Activated naive CD4-positive, alpha-beta T cell treated with anti-CD3 and anti-CD28 coated beads, Interleukin-2, amount 50 U/mL, for 72 hours (primary cell): ENCODE data around the gene CRYGA. TPM values are rescaled to one million over a fixed set of nuclear protein-coding genes. Genes with fewer than 3 reads are reported as not detected.
A peak's percentile ranks its signal among the peaks of the same experiment; 100 is the strongest.

ENCODE experiments used
- ATAC-seq, 2 donors: fragments of 150-1000 bp; cut with Tn5 transposase; 2 replicates each; pipeline ENCODE4 v1.10.0; 2021; ENCODE audit warnings: mild to moderate bottlenecking in 2 of 2, moderate library complexity in 2 of 2
- DNase-seq, 2 donors: peaks; one replicate each; pipeline ENCODE4 v3.0.0; 2021 to 2022; ENCODE audit warnings: low spot score in 2 of 2
- H3K27ac Mint-ChIP-seq, 2 donors: one replicate each; pipeline ENCODE4 v1.8.0; 2022; ENCODE audit warnings: mild to moderate bottlenecking in 2 of 2, mixed read lengths in 2 of 2
- H3K36me3 Mint-ChIP-seq, 2 donors: one replicate each; pipeline ENCODE4 v1.8.0; 2022; ENCODE audit warnings: mixed read lengths in 2 of 2
- H3K9me3 Mint-ChIP-seq, 2 donors: one replicate each; pipeline ENCODE4 v1.8.0; 2022; ENCODE audit warnings: mixed read lengths in 2 of 2
- total RNA-seq, 2 donors: library from RNA; stranded (reverse); gene quantifications; one replicate each; pipeline ENCODE4 v1.2.3, GENCODE V29; 2022

Gene CRYGA
- total RNA-seq: not detected

GRCh38 chr2:208163489-208163888 lies at the start of gene CRYGA:
Gene CRYGA (minus strand): TSS chr2:208163589. CDS start chr2:208163556, 33 bp downstream.
- Mint-ChIP-seq H3K27ac (no peak within 1 kb of the TSS), H3K9me3 (no peaks in the 10 kb centered on the region), H3K36me3 (no peaks in the 10 kb centered on the region)
- DNase-seq: no peak
- no peak for ATAC-seq

- DNase-seq (no peak), ATAC-seq (no peak)
- Mint-ChIP-seq H3K9me3 (no peaks in the 10 kb centered on the region), H3K36me3 (no peaks in the 10 kb centered on the region), H3K27ac (no peak overlapping the region)
Observed at GRCh38 chr2:208210688-208211451, 47.5 kb upstream of the CRYGA start.

DNA sequence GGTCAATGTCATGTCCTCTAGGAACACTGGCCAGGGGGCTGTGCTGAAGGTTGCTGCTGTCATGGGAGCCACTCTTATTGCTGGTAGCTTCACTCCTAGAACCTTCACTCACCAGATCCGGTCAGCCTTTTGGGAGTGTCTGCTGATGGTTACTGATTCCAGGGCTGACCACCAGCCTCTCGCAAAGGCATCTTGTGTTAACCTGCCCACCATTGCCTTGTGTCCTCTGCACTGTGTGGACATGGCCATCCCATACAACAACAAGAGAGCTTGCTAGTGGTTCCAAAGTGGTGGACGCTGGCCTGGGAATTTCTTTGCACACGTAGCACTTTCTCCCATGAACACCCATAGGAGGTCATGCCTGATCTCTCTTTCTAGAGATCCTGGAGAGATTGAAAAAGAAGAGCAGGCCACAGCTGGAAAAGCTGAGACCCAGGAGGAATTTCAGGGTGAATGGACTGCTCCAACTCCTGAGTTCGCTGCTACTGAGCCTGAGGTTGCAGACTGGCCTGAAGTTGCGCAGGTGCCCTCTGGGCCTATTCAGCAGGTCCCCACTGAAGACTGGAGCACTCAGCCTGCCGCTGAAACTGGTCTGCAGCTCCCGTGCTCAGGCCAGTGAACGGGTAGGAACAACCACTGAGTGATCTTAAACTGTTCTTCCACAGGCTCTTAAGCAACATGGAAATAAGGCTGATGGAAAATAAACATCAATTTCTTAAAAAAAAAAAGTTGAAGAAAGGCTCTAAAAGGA lies 45.1 kb upstream of the CRYGA start:
- DNase-seq (no peak), ATAC-seq (no peak)
- Mint-ChIP-seq H3K27ac (no peak overlapping the region), H3K36me3 (no peaks in the 10 kb centered on the region), H3K9me3 (no peaks in the 10 kb centered on the region)

DNA sequence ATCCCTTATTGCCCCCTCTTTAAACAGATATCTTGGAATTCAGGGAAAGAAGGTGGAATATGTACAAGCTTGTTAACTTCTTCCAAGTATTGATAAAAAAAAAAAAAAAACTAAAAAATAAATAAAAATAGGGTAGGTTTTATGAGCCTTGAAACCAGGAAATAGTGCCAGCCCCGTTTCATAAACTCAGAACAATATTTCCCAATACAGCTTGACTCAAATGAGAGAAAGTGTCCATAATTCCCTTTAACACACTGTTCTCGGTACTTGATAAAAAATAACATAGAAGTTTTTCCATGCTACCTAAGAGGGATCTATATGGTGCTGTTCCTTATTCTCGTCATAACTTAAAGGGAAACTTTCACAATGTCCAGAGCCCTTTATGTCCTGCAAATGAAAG lies 44.4 kb upstream of the CRYGA start:
- H3K36me3 Mint-ChIP-seq: no peaks in the 10 kb centered on the region
- no peak for DNase-seq
- no peaks in the 10 kb centered on the region for H3K9me3 Mint-ChIP-seq
- no peak overlapping the region for H3K27ac Mint-ChIP-seq
- ATAC-seq: no peak

GRCh38 chr2:208204166-208204565 lies 40.8 kb upstream of the CRYGA start:
- Mint-ChIP-seq H3K9me3 (no peaks in the 10 kb centered on the region), H3K36me3 (no peaks in the 10 kb centered on the region), H3K27ac (peak overlapping the region; percentile 18 to 29)
- DNase-seq (no peak), ATAC-seq (no peak)

- Mint-ChIP-seq H3K9me3 (no peaks in the 10 kb centered on the region), H3K27ac (no peak overlapping the region), H3K36me3 (no peaks in the 10 kb centered on the region)
- DNase-seq (no peak), ATAC-seq (no peak)
Observed at GRCh38 chr2:208195531-208195930, 32.1 kb upstream of the CRYGA start.

GRCh38 chr2:208192611-208193236 lies 29.3 kb upstream of the CRYGA start:
- ATAC-seq (no peak), DNase-seq (no peak)
- no peaks in the 10 kb centered on the region for H3K9me3 Mint-ChIP-seq
- no peaks in the 10 kb centered on the region for H3K36me3 Mint-ChIP-seq
- H3K27ac Mint-ChIP-seq: no peak overlapping the region

GRCh38 chr2:208189810-208190503 lies 26.6 kb upstream of the CRYGA start, which contains the start of gene C2orf80:
Gene C2orf80 (minus strand): TSS chr2:208190030. CDS start chr2:208186986, 3,044 bp downstream.
- Mint-ChIP-seq H3K9me3 (no peaks in the 10 kb centered on the region), H3K36me3 (no peaks in the 10 kb centered on the region), H3K27ac (no peak within 1 kb of the TSS)
- no peak for ATAC-seq
- DNase-seq: no peak

GRCh38 chr2:208189069-208189809 lies 25.9 kb upstream of the CRYGA start:
- DNase-seq: no peak
- ATAC-seq: no peak
- Mint-ChIP-seq H3K36me3 (no peaks in the 10 kb centered on the region), H3K27ac (no peak overlapping the region), H3K9me3 (no peaks in the 10 kb centered on the region)

DNA sequence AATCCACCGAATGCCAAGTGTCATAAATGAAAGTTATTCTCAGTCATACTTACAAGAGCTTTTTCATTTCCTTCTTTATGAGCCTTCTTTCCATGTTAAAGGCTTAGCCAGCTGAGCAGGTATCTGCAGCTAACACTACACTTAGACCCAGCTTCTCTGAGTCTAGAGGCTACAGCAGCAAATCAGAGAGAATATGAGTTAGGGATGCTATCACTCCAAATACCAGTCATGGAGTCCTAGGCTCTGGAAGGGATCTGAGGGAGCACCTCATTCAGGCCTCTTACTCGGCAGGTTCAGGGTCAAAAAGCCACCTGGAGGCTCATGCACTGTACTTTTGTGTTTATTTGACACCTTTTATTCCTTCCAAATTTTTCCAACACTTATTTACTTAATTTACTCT lies 23.5 kb upstream of the CRYGA start:
- ATAC-seq (no peak), DNase-seq (no peak)
- Mint-ChIP-seq H3K9me3 (no peaks in the 10 kb centered on the region), H3K36me3 (no peaks in the 10 kb centered on the region), H3K27ac (no peak overlapping the region)

GRCh38 chr2:208186465-208186864 lies 23.1 kb upstream of the CRYGA start:
- ATAC-seq: no peak
- no peaks in the 10 kb centered on the region for H3K36me3 Mint-ChIP-seq
- H3K9me3 Mint-ChIP-seq: no peaks in the 10 kb centered on the region
- no peak for DNase-seq
- H3K27ac Mint-ChIP-seq: no peak overlapping the region

DNA sequence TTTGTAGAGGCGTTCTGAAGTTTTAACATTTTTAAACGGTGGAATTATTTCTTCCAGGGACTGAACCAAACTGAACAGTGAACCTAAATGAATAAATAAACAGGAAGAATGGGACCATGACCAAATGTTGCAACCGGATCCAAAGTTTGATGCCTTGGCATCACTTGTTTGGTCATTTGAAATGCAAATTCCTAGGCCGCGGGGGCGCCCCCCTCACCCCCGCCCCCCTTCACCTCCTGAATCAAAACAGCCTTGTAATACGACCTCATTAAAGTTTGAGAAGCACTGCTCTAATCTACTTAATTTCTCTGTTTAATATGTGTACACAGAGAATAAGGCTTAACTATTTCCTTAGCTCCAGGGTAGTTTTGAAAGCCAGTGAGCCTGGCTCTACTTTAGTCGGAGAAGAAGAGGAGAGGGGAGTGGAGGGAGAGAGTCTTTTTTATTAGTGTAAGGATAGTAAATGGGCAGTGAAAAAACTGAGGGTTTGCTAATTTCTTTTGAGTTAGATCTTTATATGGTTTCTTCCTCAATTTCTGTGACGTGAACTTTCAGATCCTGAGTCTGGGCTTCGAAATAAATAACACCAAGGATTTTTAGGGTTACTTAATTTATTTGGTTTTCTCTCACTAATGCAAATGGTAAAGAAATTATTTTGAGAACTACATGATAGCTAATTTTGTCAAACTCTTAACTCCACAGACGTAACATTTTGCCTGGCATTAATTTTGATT lies 20.8 kb upstream of the CRYGA start:
- Mint-ChIP-seq H3K27ac (no peak overlapping the region), H3K36me3 (no peaks in the 10 kb centered on the region), H3K9me3 (no peaks in the 10 kb centered on the region)
- ATAC-seq (no peak), DNase-seq (no peak)

DNA sequence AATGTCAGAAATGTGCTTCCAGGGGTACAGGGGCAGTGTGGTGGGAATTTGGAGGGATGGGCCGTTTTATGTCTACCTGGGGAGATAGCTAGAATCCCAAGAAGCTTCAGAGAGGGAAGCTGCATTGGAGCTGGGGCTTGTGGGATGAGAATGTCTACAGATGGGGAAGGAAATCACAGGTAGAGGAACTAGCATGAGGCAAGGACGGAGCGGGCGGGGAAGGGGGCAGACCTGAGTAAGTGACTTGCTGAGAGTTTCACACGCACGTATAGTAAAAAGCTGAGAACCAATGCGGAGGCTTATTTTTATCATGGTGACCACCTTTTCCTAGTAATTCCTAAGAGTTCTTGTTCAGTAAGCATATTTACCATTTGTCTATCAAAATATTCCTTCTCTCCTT lies 20.1 kb upstream of the CRYGA start:
- Mint-ChIP-seq H3K9me3 (no peaks in the 10 kb centered on the region), H3K27ac (no peak overlapping the region), H3K36me3 (no peaks in the 10 kb centered on the region)
- ATAC-seq (no peak), DNase-seq (no peak)

GRCh38 chr2:208182835-208183234 lies 19.4 kb upstream of the CRYGA start:
- no peaks in the 10 kb centered on the region for H3K9me3 Mint-ChIP-seq
- no peaks in the 10 kb centered on the region for H3K36me3 Mint-ChIP-seq
- H3K27ac Mint-ChIP-seq: no peak overlapping the region
- DNase-seq (no peak), ATAC-seq (no peak)

GRCh38 chr2:208179028-208179609 lies 15.7 kb upstream of the CRYGA start:
- H3K27ac Mint-ChIP-seq: no peak overlapping the region
- no peaks in the 10 kb centered on the region for H3K9me3 Mint-ChIP-seq
- no peak for ATAC-seq
- no peaks in the 10 kb centered on the region for H3K36me3 Mint-ChIP-seq
- no peak for DNase-seq

- no peak for DNase-seq
- H3K27ac Mint-ChIP-seq: no peak overlapping the region
- no peaks in the 10 kb centered on the region for H3K9me3 Mint-ChIP-seq
- no peaks in the 10 kb centered on the region for H3K36me3 Mint-ChIP-seq
- no peak for ATAC-seq
Observed at GRCh38 chr2:208175840-208176153, 12.4 kb upstream of the CRYGA start.
